Measurements from ENCODE around the gene MRPS18B.
"Not testable (repeated sequence)": the region's sequence is repeated elsewhere in the genome, so short reads cannot be mapped to it uniquely, and the experiment has no call there.

Gene MRPS18B

GRCh38 chr6:30645989-30646388 lies 28.3 kb downstream of the MRPS18B start:
- DNase-seq: no peak

- DNase-seq: peak; percentile 81
Measured at GRCh38 chr6:30646450-30647241, 29.0 kb downstream of the MRPS18B start, which contains the start of gene C6orf136. Gene C6orf136, plus strand, starts transcription at chr6:30647133. Its CDS starts 99 bp downstream, at chr6:30647232.

GRCh38 chr6:30647242-30648116 lies 29.8 kb downstream of the MRPS18B start:
- peak; percentile 20 for DNase-seq

GRCh38 chr6:30651143-30651542 lies 33.5 kb downstream of the MRPS18B start:
- DNase-seq: no peak

GRCh38 chr6:30654798-30655742 lies 37.4 kb downstream of the MRPS18B start:
- DNase-seq: no peak

GRCh38 chr6:30655743-30656094 lies 38.1 kb downstream of the MRPS18B start:
- DNase-seq: no peak

GRCh38 chr6:30656513-30656912 lies 38.9 kb downstream of the MRPS18B start:
- no peak for DNase-seq

- no peak for DNase-seq
Measured at GRCh38 chr6:30657454-30657853, 39.8 kb downstream of the MRPS18B start.

- not testable (repeated sequence) for DNase-seq
Measured at GRCh38 chr6:30657922-30658321, 40.3 kb downstream of the MRPS18B start.

- no peak for DNase-seq
Measured at GRCh38 chr6:30664994-30665767, 47.5 kb downstream of the MRPS18B start.

GRCh38 chr6:30666300-30666699 lies 48.7 kb downstream of the MRPS18B start:
- not testable (repeated sequence) for DNase-seq

- DNase-seq: no peak
Measured at GRCh38 chr6:30670760-30671527, 53.3 kb downstream of the MRPS18B start.

GRCh38 chr6:30672445-30673253 lies 55.0 kb downstream of the MRPS18B start, which contains the start of gene DHX16:
Gene DHX16, minus strand, starts transcription at chr6:30673006. Its CDS starts 165 bp downstream, at chr6:30672841.
- DNase-seq: peak; percentile 82

All from GF-D8 (cell line).